Measurements from ENCODE around the gene ZNF362.
"Not testable (repeated sequence)": the region's sequence is repeated elsewhere in the genome, so short reads cannot be mapped to it uniquely, and the experiment has no call there.

GRCh38 chr1:33290615-33291014 is 34.3 kb downstream of the ZNF362 start:
- not testable (repeated sequence) for TF ChIP-seq CTCF (conservative IDR thresholded peaks at IDR 0.05; ENCODE audit: low read depth, low read length); EZH2 (IDR thresholded peaks at IDR 0.05; ENCODE audit: low read length, unreplicated experiment); EZH2phosphoT487 (IDR thresholded peaks at IDR 0.05; ENCODE audit: borderline replicate concordance, low read length)
